Measurements from ENCODE around the gene HSP90AB1. TPM values are rescaled to one million over a fixed set of nuclear protein-coding genes. Genes with fewer than 3 reads are reported as not detected.

Gene HSP90AB1
- total RNA-seq, 1 donor = 832 TPM

DNA sequence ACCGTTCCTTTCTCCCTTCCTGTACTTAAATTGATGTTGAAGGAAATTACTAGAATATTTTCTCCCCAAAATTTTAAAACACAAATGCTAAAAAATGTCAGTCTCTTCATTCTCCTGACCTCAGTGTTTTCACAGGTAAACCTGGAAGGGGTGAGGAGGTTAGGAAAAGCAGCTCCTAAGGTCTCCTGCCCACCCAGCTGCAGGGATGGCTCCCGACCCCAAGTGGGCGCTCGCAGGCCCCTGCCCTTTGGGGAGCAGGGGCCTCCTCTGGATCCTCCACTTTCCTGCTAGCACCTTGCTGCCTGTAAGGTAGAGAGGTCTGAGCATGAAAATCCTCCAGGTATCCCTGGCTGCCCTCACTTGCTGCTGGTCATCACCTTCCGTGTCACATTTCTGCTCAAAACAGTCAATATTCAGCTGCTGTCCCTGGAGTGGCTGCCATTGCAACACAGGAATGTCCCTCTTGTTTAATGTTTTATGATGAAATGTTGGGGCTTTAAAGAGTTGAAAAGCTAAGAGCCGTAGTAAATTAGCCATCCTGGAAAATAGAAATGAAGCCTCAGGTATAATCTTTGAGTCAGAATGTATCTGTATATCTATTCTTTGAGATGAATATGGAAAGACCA is 10.9 kb upstream of the HSP90AB1 start:
- TF ChIP-seq, protein P1, sequence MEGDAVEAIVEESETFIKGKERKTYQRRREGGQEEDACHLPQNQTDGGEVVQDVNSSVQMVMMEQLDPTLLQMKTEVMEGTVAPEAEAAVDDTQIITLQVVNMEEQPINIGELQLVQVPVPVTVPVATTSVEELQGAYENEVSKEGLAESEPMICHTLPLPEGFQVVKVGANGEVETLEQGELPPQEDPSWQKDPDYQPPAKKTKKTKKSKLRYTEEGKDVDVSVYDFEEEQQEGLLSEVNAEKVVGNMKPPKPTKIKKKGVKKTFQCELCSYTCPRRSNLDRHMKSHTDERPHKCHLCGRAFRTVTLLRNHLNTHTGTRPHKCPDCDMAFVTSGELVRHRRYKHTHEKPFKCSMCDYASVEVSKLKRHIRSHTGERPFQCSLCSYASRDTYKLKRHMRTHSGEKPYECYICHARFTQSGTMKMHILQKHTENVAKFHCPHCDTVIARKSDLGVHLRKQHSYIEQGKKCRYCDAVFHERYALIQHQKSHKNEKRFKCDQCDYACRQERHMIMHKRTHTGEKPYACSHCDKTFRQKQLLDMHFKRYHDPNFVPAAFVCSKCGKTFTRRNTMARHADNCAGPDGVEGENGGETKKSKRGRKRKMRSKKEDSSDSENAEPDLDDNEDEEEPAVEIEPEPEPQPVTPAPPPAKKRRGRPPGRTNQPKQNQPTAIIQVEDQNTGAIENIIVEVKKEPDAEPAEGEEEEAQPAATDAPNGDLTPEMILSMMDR (IDR thresholded peaks at IDR 0.05; ENCODE audit: insufficient read depth, low read length) = no peak
- no peak overlapping the region for H3K4me3 ChIP-seq (ENCODE audit: low read depth, low read length)
- no peak for DNase-seq (ENCODE audit: low read depth)

GRCh38 chr6:44237021-44237812 is 9.7 kb upstream of the HSP90AB1 start:
- TF ChIP-seq, protein P1 (IDR thresholded peaks at IDR 0.05; ENCODE audit: insufficient read depth, low read length) = no peak
- H3K4me3 ChIP-seq (ENCODE audit: low read depth, low read length) = peak overlapping the region; percentile 67
- peak; percentile 88 for DNase-seq (ENCODE audit: low read depth)

GRCh38 chr6:44237813-44238433 is 9.0 kb upstream of the HSP90AB1 start:
- peak overlapping the region; percentile 67 for H3K4me3 ChIP-seq (ENCODE audit: low read depth, low read length)
- DNase-seq (ENCODE audit: low read depth) = peak; percentile 59
- TF ChIP-seq, protein P1 (IDR thresholded peaks at IDR 0.05; ENCODE audit: insufficient read depth, low read length) = peak; percentile 84

DNA sequence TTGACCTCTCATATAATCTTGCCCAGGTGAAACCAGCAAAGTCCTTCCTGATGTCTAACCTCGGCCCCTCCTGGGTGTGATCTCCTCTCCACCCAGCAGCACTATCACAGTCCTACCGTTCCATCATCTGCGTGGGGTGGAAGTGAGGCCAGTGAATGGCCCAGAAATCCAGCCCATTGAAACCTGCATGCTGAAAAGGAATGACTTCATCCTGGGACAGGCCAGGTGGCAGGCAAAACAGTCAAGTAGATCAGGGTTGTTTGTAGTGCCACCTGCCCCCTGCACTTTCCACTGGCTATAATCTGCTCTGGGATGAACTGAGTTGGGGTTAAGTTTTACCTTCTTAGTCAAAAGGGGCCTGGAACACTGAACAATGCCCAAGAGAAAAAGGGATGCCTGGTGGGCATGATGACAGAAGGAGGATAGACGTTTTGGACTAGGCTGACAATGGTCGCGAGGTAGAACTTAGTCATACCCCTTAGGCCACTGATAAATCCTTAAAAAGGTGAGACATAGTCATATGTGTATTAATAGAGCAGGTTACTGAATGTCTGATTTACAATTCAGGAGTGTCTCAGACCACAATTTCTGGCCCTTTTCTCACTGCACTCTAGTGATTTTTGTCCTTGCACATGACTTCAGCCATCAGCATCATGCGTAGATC is 8.1 kb upstream of the HSP90AB1 start:
- no peak for DNase-seq (ENCODE audit: low read depth)
- no peak overlapping the region for H3K4me3 ChIP-seq (ENCODE audit: low read depth, low read length)
- TF ChIP-seq, protein P1 (IDR thresholded peaks at IDR 0.05; ENCODE audit: insufficient read depth, low read length) = no peak

DNA sequence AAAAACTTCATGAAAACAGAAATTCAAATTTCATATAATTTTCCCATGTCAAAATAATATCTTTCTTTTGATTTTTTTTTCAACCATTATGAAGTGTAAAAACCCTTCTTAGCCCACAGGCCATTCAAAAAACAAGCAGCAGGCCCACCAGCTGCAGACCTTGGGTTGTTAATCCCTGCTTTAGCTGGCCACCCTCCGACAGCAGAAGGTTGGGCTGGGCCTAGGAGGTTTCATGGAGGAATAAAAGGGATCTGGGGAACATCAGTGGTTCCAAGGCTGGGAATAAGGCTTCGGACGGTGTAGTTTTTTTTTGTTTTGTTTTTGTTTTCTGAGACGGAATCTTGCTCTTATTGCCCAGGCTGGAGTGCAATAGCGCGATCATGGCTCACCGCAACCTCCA is 3.6 kb upstream of the HSP90AB1 start:
- TF ChIP-seq, protein P1 (IDR thresholded peaks at IDR 0.05; ENCODE audit: insufficient read depth, low read length) = no peak
- no peak for DNase-seq (ENCODE audit: low read depth)
- H3K4me3 ChIP-seq (ENCODE audit: low read depth, low read length) = no peak overlapping the region

DNA sequence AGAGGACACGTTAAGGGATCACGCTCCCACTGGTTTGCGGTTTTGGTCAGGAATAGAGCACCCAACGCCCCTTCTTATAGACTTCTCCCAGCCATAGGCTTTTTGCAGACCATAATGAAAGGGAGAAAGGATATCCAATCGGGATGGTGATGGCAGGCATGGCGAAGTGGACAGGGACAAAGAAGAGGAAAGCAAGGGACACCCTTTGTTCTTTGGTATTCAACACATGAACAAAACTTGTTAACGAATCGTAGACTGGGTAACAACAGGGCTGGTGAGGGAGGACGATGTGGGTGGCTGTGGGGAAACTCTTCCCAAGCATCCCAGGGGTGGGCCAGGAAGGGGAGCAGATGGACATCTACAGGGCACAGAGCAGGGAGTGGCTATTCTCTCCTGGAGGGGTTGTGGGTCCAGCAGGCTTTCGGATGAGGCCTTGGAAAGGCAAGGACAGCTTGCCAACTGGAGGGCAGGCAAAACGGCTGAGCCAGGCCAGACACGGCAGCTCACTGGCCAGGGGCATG is 1.4 kb upstream of the HSP90AB1 start:
- H3K4me3 ChIP-seq (ENCODE audit: low read depth, low read length) = peak overlapping the region; percentile 79
- TF ChIP-seq, protein P1 (IDR thresholded peaks at IDR 0.05; ENCODE audit: insufficient read depth, low read length) = no peak

More for the DNA sequence above, 1.4 kb upstream of the HSP90AB1 start:
- no peak for DNase-seq (ENCODE audit: low read depth)
